ENCODE results near the gene QKI. TPM values are rescaled to one million over a fixed set of nuclear protein-coding genes. Genes with fewer than 3 reads are reported as not detected.

The QKI gene
- total RNA-seq, 1 donor from 2014 or later, result 88.4 TPM

- Mint-ChIP-seq H3K27me3 (peaks cover 5% of the 10 kb centered on the region), H3K9me3 (ENCODE audit: low read depth) (no peaks in the 10 kb centered on the region), H3K4me1 (ENCODE audit: low read depth) (peaks cover 2% of the 10 kb centered on the region), H3K4me3 (ENCODE audit: low read depth) (no peak overlapping the region), H3K27ac (no peak overlapping the region), H3K36me3 (ENCODE audit: insufficient read depth) (no peaks in the 10 kb centered on the region)
- DNase-seq (ENCODE audit: low spot score, unreplicated experiment), result no peak
- TF ChIP-seq CTCF (IDR thresholded peaks at IDR 0.05; ENCODE audit: unreplicated experiment), result no peak
Measured at GRCh38 chr6:163402616-163403015, 11.9 kb upstream of the QKI start.

- Mint-ChIP-seq H3K27ac (no peak overlapping the region), H3K4me1 (ENCODE audit: low read depth) (peaks cover 5% of the 10 kb centered on the region), H3K4me3 (ENCODE audit: low read depth) (no peak overlapping the region), H3K9me3 (ENCODE audit: low read depth) (no peaks in the 10 kb centered on the region), H3K27me3 (peaks cover 5% of the 10 kb centered on the region), H3K36me3 (ENCODE audit: insufficient read depth) (no peaks in the 10 kb centered on the region)
- no peak for TF ChIP-seq CTCF (IDR thresholded peaks at IDR 0.05; ENCODE audit: unreplicated experiment)
- no peak for DNase-seq (ENCODE audit: low spot score, unreplicated experiment)
Measured at GRCh38 chr6:163404825-163405265, 9.7 kb upstream of the QKI start.

GRCh38 chr6:163405412-163406309, 8.9 kb upstream of the QKI start:
- TF ChIP-seq CTCF (IDR thresholded peaks at IDR 0.05; ENCODE audit: unreplicated experiment), result no peak
- peaks cover 5% of the 10 kb centered on the region for H3K4me1 Mint-ChIP-seq (ENCODE audit: low read depth)

GRCh38 chr6:163406366-163406765, 8.2 kb upstream of the QKI start:
- peaks cover 5% of the 10 kb centered on the region for H3K27me3 Mint-ChIP-seq
- TF ChIP-seq CTCF (IDR thresholded peaks at IDR 0.05; ENCODE audit: unreplicated experiment), result no peak
- no peak overlapping the region for H3K27ac Mint-ChIP-seq
- peaks cover 9% of the 10 kb centered on the region for H3K4me1 Mint-ChIP-seq (ENCODE audit: low read depth)
- H3K9me3 Mint-ChIP-seq (ENCODE audit: low read depth), result peaks cover 3% of the 10 kb centered on the region
- no peak overlapping the region for H3K4me3 Mint-ChIP-seq (ENCODE audit: low read depth)
- H3K36me3 Mint-ChIP-seq (ENCODE audit: insufficient read depth), result peaks cover 2% of the 10 kb centered on the region
- no peak for DNase-seq (ENCODE audit: low spot score, unreplicated experiment)

More at GRCh38 chr6:163405412-163406309, 8.9 kb upstream of the QKI start:
- H3K36me3 Mint-ChIP-seq (ENCODE audit: insufficient read depth), result no peaks in the 10 kb centered on the region
- peak overlapping the region; percentile 25 for H3K27ac Mint-ChIP-seq
- no peak overlapping the region for H3K4me3 Mint-ChIP-seq (ENCODE audit: low read depth)
- no peak for DNase-seq (ENCODE audit: low spot score, unreplicated experiment)
- H3K9me3 Mint-ChIP-seq (ENCODE audit: low read depth), result no peaks in the 10 kb centered on the region
- H3K27me3 Mint-ChIP-seq, result peaks cover 5% of the 10 kb centered on the region

GRCh38 chr6:163406830-163407229, 7.7 kb upstream of the QKI start:
- no peak for TF ChIP-seq CTCF (IDR thresholded peaks at IDR 0.05; ENCODE audit: unreplicated experiment)
- H3K4me1 Mint-ChIP-seq (ENCODE audit: low read depth), result peaks cover 10% of the 10 kb centered on the region
- no peak overlapping the region for H3K4me3 Mint-ChIP-seq (ENCODE audit: low read depth)

More at GRCh38 chr6:163406830-163407229, 7.7 kb upstream of the QKI start:
- H3K27ac Mint-ChIP-seq, result no peak overlapping the region
- DNase-seq (ENCODE audit: low spot score, unreplicated experiment), result no peak
- peaks cover 3% of the 10 kb centered on the region for H3K9me3 Mint-ChIP-seq (ENCODE audit: low read depth)
- peaks cover 3% of the 10 kb centered on the region for H3K36me3 Mint-ChIP-seq (ENCODE audit: insufficient read depth)
- H3K27me3 Mint-ChIP-seq, result peaks cover 5% of the 10 kb centered on the region

Measured in progenitor cell of endocrine pancreas (in vitro differentiated cells).